CD4-positive, alpha-beta T cell (primary cell): ENCODE measurements around the gene SCAF1. TPM values are rescaled to one million over a fixed set of nuclear protein-coding genes. Genes with fewer than 3 reads are reported as not detected.
A peak's percentile ranks its signal among the peaks of the same experiment; 100 is the strongest.

Experiments
- ATAC-seq: fragments of 200-7000 bp; cut with Tn5 transposase; one replicate; pipeline ENCODE4 v1.10.0; 2022; ENCODE audit warnings: mild to moderate bottlenecking; ENCODE audit not compliant: poor library complexity
- CTCF ChIA-PET: fragments of 350-600 bp; sonication (Branson Sonifier 250); formaldehyde crosslinking; loops from one replicate; lab custom pipeline; 2021; ENCODE audit warnings: antibody characterized with exemption, inconsistent platforms; lab: Charles Lee
- POLR2A ChIA-PET: fragments of 350-600 bp; sonication (Branson Sonifier 250); formaldehyde crosslinking; loops from one replicate; lab custom pipeline; 2021; ENCODE audit warnings: antibody characterized with exemption, inconsistent platforms; lab: Charles Lee
- DNase-seq, 14 experiments: peaks; one replicate each; pipeline ENCODE4 v3.0.0-alpha.2; 2013 to 2020; ENCODE audit warnings: mixed read lengths in 2 of 14
- H3K27ac ChIP-seq, 2 donors: one replicate each; pipeline versions ENCODE4 v1.5.1 to v1.7.0; 2013; ENCODE audit warnings: low read length in 2 of 2, low read depth in 1 of 2, mild to moderate bottlenecking in 1 of 2
- H3K27me3 ChIP-seq, 2 experiments: 1 replicate in 1 of 2; 2 replicates in 1 of 2; pipeline versions ENCODE4 v1.6.1 to v1.7.0; 2013; ENCODE audit warnings: low read length in 2 of 2, control low read depth in 1 of 2, mild to moderate bottlenecking in 1 of 2, moderate library complexity in 1 of 2; ENCODE audit not compliant: insufficient read depth in 2 of 2, control insufficient read depth in 1 of 2
- H3K36me3 ChIP-seq: one replicate; pipeline ENCODE4 v1.6.1; 2013; ENCODE audit warnings: low read length, control low read depth; ENCODE audit not compliant: insufficient read depth
- H3K4me1 ChIP-seq: one replicate; pipeline ENCODE4 v1.6.1; 2013; ENCODE audit warnings: low read length, control low read depth; ENCODE audit not compliant: insufficient read depth
- H3K4me3 ChIP-seq: one replicate; pipeline ENCODE4 v1.5.1; 2013; ENCODE audit warnings: mild to moderate bottlenecking, low read length, moderate library complexity
- H3K9me3 ChIP-seq, 2 experiments: 1 replicate in 1 of 2; 2 replicates in 1 of 2; pipeline versions ENCODE4 v1.6.1 to v1.7.0; 2013; ENCODE audit warnings: low read length in 2 of 2, mild to moderate bottlenecking in 2 of 2, control low read depth in 1 of 2, moderate library complexity in 1 of 2; ENCODE audit not compliant: control insufficient read depth in 1 of 2, insufficient read depth in 1 of 2
- H3K27ac Mint-ChIP-seq: one replicate; pipeline ENCODE4 v1.8.0; 2020; ENCODE audit warnings: mixed read lengths
- H3K27me3 Mint-ChIP-seq: one replicate; pipeline ENCODE4 v1.8.0; 2021; ENCODE audit warnings: mixed read lengths
- H3K36me3 Mint-ChIP-seq: one replicate; pipeline ENCODE4 v1.8.0; 2021; ENCODE audit warnings: low read depth, mixed read lengths
- H3K4me1 Mint-ChIP-seq: one replicate; pipeline ENCODE4 v1.8.0; 2021; ENCODE audit warnings: low read depth, mixed read lengths
- H3K4me3 Mint-ChIP-seq: one replicate; pipeline ENCODE4 v1.8.0; 2020; ENCODE audit warnings: mild to moderate bottlenecking, mixed read lengths
- H3K9me3 Mint-ChIP-seq: one replicate; pipeline ENCODE4 v1.8.0; 2020; ENCODE audit warnings: mixed read lengths
- intact Hi-C, 2 experiments: fragments of 100-400 bp; cut with DNase I in 1 of 2; cut with micrococcal nuclease in 1 of 2; formaldehyde crosslinking; loops; one replicate each; pipeline versions ENCODE4 v1.15.1 to v1.9.0; 2023 to 2025; cut with DNase I, micrococcal nuclease
- total RNA-seq, 174 experiments: library from RNA in 2 of 174; stranded (reverse) in 2 of 174; gene quantifications; one replicate each; pipeline ENCODE4 v1.2.3 and lab custom pipeline; 2021 to 2026
- TF ChIP-seq, protein P1 (sequence below): fragments of 200-600 bp; IDR thresholded peaks from one replicate; pipeline ENCODE4 v1.8.0; 2022; ENCODE audit warnings: antibody characterized with exemption, mild to moderate bottlenecking

The SCAF1 gene
- total RNA-seq, 2 experiments from 2014 or later = 30.6 to 34.8 TPM

DNA sequence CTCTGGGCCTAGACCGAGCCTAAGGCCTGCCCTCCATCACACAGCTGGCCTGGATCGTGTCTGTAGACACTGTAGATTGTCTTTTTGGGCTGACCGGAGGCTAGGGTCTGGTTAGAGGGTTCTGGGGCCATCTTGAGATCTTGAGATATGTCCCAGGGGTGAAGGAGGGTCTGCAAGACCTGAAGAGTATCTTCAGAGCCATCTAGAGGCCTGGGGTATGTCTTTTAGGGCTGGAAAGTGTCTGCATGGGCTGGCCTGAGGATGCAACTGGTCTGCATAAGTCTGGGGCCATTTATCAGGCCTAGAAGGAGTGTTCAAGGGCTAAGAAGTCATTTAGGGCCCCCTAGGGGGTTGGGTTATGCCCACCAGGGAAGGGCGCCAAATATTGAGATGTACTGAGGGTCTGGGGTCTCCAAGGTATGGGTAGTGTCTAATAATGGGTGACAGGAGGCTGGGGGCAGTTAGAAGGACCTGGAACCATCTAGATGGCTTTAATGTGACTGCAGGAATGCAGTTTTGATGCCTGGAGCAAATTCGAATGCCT is 555 bp downstream of the SCAF1 start:
- H3K4me3 Mint-ChIP-seq = peak overlapping the region; percentile 95
- POLR2A ChIA-PET = interaction anchor here (0.6 to 5.5 kb wide), 21 partner anchors 18 to 1023 kb away, joined by 3 to 125 read pairs (median 5); partner anchors contain the start of genes AKT1S1, AP2A1, BCL2L12 and FUZ
- intact Hi-C loops = loop anchor here (1.0 to 5.0 kb wide), 5 partner anchors 23 to 385 kb away; partner anchors contain the start of genes AKT1S1 (in 1 of the 2), BCL2L12 (in 1 of the 2), IRF3 (in 1 of the 2) and TBC1D17 (in 1 of the 2)
- H3K4me3 ChIP-seq = peak overlapping the region; percentile 99
- TF ChIP-seq, protein P1, sequence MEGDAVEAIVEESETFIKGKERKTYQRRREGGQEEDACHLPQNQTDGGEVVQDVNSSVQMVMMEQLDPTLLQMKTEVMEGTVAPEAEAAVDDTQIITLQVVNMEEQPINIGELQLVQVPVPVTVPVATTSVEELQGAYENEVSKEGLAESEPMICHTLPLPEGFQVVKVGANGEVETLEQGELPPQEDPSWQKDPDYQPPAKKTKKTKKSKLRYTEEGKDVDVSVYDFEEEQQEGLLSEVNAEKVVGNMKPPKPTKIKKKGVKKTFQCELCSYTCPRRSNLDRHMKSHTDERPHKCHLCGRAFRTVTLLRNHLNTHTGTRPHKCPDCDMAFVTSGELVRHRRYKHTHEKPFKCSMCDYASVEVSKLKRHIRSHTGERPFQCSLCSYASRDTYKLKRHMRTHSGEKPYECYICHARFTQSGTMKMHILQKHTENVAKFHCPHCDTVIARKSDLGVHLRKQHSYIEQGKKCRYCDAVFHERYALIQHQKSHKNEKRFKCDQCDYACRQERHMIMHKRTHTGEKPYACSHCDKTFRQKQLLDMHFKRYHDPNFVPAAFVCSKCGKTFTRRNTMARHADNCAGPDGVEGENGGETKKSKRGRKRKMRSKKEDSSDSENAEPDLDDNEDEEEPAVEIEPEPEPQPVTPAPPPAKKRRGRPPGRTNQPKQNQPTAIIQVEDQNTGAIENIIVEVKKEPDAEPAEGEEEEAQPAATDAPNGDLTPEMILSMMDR = no peak
- CTCF ChIA-PET = interaction anchor here (1.1 to 1.2 kb wide), 3 partner anchors 30 to 38 kb away, joined by 3 to 6 read pairs (median 3); no protein-coding TSS in a partner anchor
- ATAC-seq (no peak), DNase-seq (no peak)
- no peaks in the 10 kb centered on the region for H3K9me3 Mint-ChIP-seq
- H3K27ac Mint-ChIP-seq = peak overlapping the region; percentile 97
- H3K27ac ChIP-seq = peak overlapping the region; percentile 83 to 96
- H3K36me3 ChIP-seq = peaks cover 30% of the 10 kb centered on the region
- H3K9me3 ChIP-seq = no peaks in the 10 kb centered on the region
- peaks cover 70% of the 10 kb centered on the region for H3K4me1 Mint-ChIP-seq
- H3K4me1 ChIP-seq = peaks cover 70% of the 10 kb centered on the region
- H3K36me3 Mint-ChIP-seq = peaks cover 25% of the 10 kb centered on the region
- no peaks in the 10 kb centered on the region for H3K27me3 ChIP-seq
- H3K27me3 Mint-ChIP-seq = no peaks in the 10 kb centered on the region

DNA sequence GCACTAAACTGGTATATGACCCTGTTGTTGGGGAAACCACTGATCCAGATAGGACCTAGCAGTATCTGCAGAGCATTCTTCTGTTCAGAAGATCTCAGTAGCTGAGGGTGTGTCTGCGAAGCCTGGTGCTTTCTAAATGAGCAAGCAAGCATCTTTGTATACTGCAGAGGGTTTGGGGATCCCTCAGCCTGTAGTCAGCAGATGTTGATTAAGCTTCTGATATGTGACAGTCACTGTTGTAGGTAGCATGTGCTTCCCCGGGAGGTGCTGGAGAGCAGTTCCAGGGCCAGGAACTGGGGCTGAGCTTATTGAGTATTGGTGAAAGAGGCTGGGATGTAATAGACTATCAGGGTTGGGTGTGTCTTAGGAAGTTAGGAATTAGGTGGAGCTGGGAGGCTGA is 1.5 kb downstream of the SCAF1 start:
- peaks cover 34% of the 10 kb centered on the region for H3K36me3 ChIP-seq
- no peak overlapping the region for H3K27ac ChIP-seq
- ChIA-PET POLR2A (interaction anchor here (2.0 to 5.5 kb wide), 3 partner anchors 17 to 54 kb away, joined by 8 to 125 read pairs (median 21); partner anchors contain the start of genes BCL2L12, IRF3 and PRR12), CTCF (interaction anchor here (1.1 kb wide), 1 partner anchor 37 kb away, joined by 3 read pairs; no protein-coding TSS in a partner anchor)
- peak overlapping the region; percentile 95 for H3K4me3 Mint-ChIP-seq
- intact Hi-C loops = loop anchor here (2.0 to 5.0 kb wide), 3 partner anchors 29 to 384 kb away; partner anchors contain the start of genes AKT1S1 (in 1 of the 2), TBC1D17 (in 1 of the 2), VRK3 (in 1 of the 2) and ZNF473 (in 1 of the 2)
- no peak overlapping the region for H3K4me3 ChIP-seq
- no peaks in the 10 kb centered on the region for H3K9me3 Mint-ChIP-seq
- peaks cover 61% of the 10 kb centered on the region for H3K4me1 ChIP-seq
- no peaks in the 10 kb centered on the region for H3K27me3 ChIP-seq
- TF ChIP-seq, protein P1 = no peak
- no peaks in the 10 kb centered on the region for H3K27me3 Mint-ChIP-seq
- peaks cover 61% of the 10 kb centered on the region for H3K4me1 Mint-ChIP-seq
- DNase-seq (no peak), ATAC-seq (no peak)
- peaks cover 30% of the 10 kb centered on the region for H3K36me3 Mint-ChIP-seq
- peak overlapping the region; percentile 97 for H3K27ac Mint-ChIP-seq
- H3K9me3 ChIP-seq = no peaks in the 10 kb centered on the region

DNA sequence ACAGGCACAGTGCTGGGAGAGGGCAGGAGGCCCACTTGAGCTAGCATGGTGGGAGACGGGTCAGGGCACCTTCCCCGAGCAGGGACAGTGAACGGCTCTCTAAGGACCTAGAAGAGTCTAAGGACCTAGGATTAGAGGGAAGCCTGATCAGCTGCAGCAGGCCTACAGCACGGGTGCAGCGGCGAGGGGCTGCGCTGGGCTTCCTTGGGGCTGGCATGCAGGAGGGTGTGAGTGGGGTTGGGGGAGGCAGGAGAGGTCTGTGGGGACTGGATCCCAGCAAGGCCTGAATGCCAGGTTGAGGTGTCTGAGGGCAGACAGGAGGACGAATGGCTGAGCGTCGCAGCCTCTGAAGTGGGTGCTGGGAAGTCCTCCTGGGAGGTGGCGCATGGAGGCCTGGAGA is 3.6 kb downstream of the SCAF1 start:
- ATAC-seq (no peak), DNase-seq (no peak)
- Histone ChIP-seq H3K9me3 (no peaks in the 10 kb centered on the region), H3K4me1 (peaks cover 46% of the 10 kb centered on the region), H3K4me3 (no peak overlapping the region), H3K36me3 (peaks cover 51% of the 10 kb centered on the region), H3K27me3 (no peaks in the 10 kb centered on the region), H3K27ac (no peak overlapping the region)
- Mint-ChIP-seq H3K4me1 (peaks cover 42% of the 10 kb centered on the region), H3K4me3 (no peak overlapping the region), H3K9me3 (no peaks in the 10 kb centered on the region), H3K27me3 (no peaks in the 10 kb centered on the region), H3K27ac (peak overlapping the region; percentile 20), H3K36me3 (peaks cover 40% of the 10 kb centered on the region)
- ChIA-PET CTCF (no interaction called here), POLR2A (interaction anchor here (1.0 kb wide), 1 partner anchor 16 kb away, joined by 5 read pairs; no protein-coding TSS in a partner anchor)
- TF ChIP-seq, protein P1 = no peak
- intact Hi-C loops = no loop called here
